NT2/D1 (cell line): ENCODE results near the gene IZUMO2.
"Not testable (repeated sequence)": the region's sequence is repeated elsewhere in the genome, so short reads cannot be mapped to it uniquely, and the experiment has no call there.

Source experiments
- SUZ12 ChIP-seq: IDR thresholded peaks from 2 replicates; pipeline ENCODE4 v1.6.1; 2011; ENCODE audit not compliant: insufficient read length, insufficient read depth; ENCODE audit errors: extremely low read depth
- YY1 ChIP-seq: IDR thresholded peaks from 2 replicates; pipeline ENCODE4 v1.6.1; 2011; ENCODE audit not compliant: insufficient read length, insufficient read depth
- ZNF274 ChIP-seq: IDR thresholded peaks from 2 replicates; pipeline ENCODE4 v1.6.1; 2011; ENCODE audit warnings: mild to moderate bottlenecking, low read depth, low read length

- not testable (repeated sequence) for TF ChIP-seq ZNF274, YY1, SUZ12
Observed at GRCh38 chr19:50103405-50103804, 59.7 kb downstream of the IZUMO2 start.
